Mammary epithelial cell (primary cell): Measurements from ENCODE around the gene HOXC6.

Source experiments
- EZH2 ChIP-seq: IDR thresholded peaks from 2 replicates; pipeline ENCODE4 v1.6.1; 2012; ENCODE audit warnings: low read length, inconsistent platforms, borderline replicate concordance
- TF ChIP-seq, protein P1 (sequence below), 2 donors: IDR thresholded peaks in 1 of 2; conservative IDR thresholded peaks in 1 of 2; 2 replicates each; pipeline ENCODE4 v1.5.1; 2011 to 2012; ENCODE audit warnings: inconsistent platforms in 2 of 2, low read length in 2 of 2, mild to moderate bottlenecking in 2 of 2, control low read depth in 1 of 2, low read depth in 1 of 2; ENCODE audit not compliant: insufficient read depth in 1 of 2; ENCODE audit errors: extremely low read depth in 1 of 2

DNA sequence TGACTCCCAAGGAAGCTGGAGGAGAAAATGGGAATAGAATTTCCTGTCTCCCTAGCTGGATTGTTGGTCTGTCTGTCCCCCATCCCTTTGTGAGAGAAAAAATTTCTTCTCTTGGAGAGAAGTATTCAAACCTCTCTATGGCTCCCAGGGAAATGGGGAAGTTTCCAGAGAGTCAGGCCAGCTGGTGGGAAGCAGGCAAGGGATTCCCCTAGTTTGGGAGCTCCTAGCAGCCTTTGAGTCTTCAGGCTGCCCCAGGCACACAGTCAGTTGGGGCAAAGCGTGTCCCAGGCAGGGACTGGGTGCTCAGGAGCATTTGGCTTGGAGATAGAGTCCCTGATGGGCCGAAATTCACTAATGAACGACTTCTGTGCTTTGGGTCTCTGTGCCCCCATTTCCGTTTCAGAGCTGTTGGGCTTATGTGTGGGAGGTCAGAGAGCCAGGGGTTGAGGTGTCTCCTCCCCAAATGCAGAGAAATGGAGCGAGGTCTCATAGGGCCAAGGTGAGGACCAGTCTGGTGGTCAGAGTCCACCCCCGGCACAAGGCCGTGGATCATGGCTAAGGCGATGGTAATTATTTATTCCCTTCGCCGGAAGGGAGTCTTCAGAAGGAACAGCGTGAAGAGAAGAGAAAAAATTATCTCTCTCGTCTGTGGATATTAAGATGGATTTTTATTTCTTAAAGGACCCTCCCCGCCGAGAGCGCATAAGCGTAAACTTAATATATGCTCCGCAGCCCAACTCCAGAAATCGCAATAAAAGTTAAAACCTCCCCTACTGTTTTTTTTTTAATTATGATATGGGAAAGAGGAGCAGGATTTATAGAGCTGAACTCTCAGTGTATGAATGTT lies 34.9 kb upstream of the HOXC6 start:
- TF ChIP-seq, protein P1, sequence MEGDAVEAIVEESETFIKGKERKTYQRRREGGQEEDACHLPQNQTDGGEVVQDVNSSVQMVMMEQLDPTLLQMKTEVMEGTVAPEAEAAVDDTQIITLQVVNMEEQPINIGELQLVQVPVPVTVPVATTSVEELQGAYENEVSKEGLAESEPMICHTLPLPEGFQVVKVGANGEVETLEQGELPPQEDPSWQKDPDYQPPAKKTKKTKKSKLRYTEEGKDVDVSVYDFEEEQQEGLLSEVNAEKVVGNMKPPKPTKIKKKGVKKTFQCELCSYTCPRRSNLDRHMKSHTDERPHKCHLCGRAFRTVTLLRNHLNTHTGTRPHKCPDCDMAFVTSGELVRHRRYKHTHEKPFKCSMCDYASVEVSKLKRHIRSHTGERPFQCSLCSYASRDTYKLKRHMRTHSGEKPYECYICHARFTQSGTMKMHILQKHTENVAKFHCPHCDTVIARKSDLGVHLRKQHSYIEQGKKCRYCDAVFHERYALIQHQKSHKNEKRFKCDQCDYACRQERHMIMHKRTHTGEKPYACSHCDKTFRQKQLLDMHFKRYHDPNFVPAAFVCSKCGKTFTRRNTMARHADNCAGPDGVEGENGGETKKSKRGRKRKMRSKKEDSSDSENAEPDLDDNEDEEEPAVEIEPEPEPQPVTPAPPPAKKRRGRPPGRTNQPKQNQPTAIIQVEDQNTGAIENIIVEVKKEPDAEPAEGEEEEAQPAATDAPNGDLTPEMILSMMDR (conservative IDR thresholded peaks at IDR 0.05 in 1 of 2, IDR thresholded peaks at IDR 0.05 in 1 of 2; ENCODE audit: extremely low read depth in 1 of 2, insufficient read depth in 1 of 2, low read depth in 1 of 2, low read length in 2 of 2): no peak
- TF ChIP-seq EZH2: no peak
